CD4-positive, alpha-beta T cell treated with Interleukin-4 for 4 hours (primary cell): ENCODE results near the gene KLF7.
A peak's percentile ranks its signal among the peaks of the same experiment; 100 is the strongest.

Experiments
- DNase-seq: peaks from one replicate; pipeline ENCODE4 v3.0.0-alpha.2; 2020

The KLF7 gene

DNA sequence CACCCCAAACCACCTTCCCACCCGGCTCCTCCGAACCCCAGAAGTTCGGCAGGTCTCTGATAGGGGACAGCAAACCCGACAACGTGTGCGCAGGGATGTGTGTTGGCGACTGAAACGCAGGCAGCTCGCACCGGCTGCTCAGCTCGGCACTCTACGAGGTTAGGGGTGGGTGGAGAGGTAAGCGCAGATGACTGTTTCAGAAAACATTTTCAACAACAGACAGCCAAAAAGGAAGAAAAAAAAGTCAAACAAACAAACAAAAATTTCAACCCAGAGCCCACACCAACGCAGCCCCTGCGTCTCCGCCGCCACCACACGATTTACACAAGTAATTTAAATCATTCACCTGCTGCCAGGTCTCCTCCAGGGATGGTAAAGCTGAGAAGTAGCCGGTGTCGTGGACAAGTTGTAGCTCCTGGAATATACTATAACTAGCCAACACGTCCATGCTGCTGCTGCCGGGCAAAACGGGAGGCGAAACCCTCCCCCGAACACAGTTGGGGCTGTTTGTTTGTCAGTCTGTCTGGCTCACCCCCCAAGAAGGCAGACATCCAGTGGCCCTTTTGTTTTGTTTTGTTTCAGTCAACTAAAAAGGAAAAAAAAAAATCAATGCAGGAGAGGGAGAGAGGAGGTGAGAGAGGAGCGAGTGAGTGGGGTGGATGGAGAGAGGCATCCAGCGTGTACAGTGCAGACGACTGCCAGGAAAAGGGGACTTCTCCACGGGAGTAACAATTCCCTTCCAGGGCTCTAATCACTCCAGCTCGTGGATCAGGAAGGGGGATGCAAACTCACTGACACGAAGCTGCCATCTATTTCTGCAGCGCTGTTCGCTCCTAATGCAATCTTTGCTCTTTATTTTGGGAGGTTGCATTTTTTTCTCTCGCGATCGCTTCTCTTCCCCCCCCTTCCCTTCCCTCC is at the start of gene KLF7:
Gene KLF7, minus strand, starts transcription at position 828 of the 918 bp plus-strand sequence. Its CDS starts 380 bp downstream, at position 448.
- peak; percentile 62 for DNase-seq

DNA sequence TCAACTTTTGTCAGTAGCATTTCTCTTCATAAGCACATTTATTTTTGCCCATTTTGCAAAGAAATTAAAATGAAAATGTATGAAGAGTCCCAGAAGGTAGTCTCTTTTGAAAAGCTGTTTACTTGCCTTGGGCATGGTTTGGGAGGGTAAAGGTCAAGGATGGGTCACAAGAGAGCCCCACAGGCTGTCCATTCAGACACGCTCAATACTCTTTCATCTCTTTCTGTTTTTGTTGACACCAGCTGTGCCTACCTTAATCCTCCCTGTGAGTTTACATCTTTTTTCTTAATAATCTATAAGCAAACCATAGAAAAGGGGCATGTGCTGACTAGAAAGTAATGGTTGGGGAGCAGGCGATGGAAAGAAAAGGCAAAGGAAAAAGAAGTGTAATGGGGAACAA is 49.6 kb upstream of the KLF7 start:
- no peak for DNase-seq

DNA sequence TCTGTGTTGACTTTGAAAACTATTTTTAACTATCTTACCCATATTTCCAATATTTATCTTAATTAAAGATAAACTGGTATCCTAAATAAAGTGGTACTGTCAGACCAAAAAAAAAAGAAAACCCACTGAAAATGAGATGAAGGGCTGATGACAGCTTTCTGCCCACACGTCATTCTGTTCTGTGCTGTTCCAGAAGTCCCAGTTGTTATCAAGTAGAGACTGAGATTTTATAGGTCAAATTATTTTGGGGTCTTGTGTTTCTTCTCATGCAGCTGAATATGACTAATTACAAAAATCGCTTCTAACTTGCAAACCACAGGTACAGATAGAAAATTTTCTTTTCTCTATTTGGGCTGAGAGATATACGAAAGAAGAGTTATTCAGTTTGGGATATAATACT is 48.7 kb upstream of the KLF7 start:
- DNase-seq = no peak

DNA sequence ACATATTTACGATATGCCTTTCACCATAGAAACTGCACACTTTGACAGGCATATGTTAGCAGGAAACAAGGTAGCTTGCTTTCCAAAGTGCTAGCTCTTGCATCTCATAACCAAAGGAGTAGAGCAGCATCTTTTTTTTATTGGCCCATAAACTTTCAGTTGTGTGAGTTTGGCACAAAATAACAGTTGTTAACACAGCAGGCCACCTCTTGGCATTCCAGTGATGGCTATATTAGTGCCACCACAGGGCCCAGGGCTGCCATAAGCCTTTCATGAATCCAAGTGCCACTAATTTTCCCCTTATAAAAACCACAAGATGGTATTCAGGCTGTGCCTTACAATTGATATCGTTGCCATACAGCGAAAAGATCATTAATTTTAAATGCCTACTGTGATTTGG is 40.3 kb upstream of the KLF7 start:
- no peak for DNase-seq

DNA sequence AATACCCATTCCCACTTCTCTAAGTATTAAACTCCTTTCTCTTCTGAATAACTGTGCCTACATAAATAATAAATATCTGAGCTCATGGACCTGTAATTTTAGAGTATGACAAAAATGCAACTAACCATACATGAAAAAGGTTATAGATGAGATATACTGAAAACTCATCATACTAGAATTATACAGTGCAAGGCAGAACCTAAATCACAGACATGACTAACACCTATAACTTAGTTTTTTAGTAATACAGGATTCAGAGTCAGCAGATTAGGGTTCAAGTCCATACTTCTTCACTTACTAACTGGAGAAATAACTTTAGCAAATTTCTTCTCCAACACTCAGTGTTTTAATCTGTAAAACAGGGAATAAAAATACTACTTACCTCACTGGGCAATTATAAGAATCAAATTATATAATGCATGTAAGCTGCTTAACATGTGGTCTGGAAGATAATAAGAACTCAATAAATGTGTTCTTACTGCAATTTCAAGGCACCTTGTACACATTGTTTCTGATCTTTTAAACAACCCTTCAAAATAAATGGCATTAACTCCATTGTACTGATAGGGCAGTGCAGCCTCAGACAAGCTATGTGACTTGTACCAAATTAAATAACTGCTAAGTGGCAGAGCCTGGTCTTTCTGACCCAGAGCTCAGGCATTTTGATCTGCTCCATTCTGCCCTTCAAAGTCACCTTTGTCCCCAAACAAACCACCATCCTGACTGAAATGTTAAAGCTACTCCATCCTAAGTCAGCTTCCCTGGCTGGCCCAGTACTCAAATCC is 39.6 kb upstream of the KLF7 start:
- DNase-seq = no peak

DNA sequence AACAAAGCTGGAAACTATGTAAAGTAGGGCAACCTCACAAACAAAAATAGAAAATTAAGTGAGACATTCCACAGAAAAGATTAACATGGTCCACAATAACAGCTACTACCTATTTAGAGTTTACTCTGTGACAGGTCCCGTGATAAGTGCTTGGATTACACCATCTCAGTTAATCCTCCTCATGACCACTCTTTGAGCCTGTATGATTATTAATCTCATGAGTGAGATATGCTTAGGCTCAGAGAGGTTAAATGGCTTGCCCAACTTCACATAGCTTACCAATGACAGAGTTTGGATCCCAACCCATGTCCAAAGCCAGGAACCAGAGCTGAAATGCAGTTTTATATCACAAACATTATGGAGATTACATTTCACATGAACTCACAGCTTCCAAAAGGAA is 37.3 kb upstream of the KLF7 start:
- DNase-seq = no peak

DNA sequence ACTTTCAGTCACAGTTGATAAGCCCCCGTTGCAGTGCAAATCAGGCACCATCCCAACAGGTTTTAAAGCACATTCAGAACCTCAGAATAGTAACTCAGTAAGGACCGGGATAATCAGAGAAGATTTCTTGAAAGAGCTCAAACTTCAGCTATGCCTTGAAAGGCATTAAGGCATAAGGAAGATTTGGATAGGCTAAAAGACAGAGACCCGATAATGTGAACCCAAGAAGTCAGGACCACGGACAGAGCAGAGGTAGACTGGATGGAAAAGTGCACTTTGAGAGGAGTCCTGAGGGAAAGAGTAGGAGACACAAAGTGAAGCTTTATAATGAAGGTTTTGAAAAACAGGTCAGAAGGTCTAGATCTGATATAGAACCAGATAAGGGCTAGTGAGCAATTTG is 36.9 kb upstream of the KLF7 start:
- no peak for DNase-seq

DNA sequence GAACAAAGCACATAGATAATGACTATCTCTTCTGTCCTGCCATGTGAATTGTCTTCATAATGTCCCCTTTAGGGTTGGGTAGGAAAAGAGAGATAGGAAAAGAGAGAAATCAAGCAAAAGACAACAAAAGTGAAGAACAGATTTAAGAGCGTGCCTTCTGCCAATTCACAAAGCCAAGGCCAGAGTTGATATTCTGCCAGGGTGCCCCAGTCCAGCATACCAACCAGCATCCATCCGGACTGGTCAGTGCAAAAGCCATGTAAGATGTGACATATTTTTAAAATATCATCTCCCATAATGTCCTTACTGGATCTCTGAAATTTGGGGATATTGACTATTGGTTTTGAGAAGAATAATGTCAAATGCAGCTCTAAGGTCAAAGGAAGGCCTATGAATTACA is 35.7 kb upstream of the KLF7 start:
- no peak for DNase-seq

DNA sequence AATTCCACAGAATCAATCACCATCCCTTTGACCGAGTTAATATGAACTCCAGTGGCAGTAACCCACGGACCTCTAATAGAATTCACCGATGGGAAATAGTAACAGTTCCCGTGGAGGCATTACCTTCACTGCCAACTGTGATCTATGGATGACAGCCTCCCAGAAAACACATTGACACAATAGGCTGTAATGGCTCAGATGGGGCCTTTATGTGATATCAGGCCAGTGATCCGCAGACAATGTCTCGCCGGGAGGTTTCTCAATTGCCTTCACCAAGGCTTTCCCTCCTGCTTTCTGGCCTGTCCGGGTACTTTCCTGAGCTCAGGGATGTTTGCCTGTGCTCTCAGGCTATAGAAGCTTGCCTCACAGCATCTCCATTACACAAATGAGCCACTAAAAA is 34.4 kb upstream of the KLF7 start:
- DNase-seq = no peak

DNA sequence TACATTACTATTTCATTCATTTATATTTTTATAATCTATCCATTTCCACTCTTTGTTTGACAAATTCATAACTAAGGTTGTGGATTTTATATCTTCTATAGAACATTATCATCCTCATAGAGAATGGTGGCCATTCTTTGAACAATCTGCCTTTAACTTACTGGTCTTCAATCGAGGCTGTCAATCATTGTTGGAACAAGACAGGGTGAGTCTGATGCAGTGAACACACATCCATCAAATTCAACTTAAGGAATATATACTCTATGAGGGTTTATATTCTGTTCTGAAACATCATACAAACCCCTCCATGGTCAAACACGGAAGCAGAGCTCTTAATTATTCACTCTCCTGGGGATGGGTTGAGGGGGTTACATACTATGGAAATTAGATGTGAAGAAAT is 28.3 kb upstream of the KLF7 start:
- DNase-seq = no peak

DNA sequence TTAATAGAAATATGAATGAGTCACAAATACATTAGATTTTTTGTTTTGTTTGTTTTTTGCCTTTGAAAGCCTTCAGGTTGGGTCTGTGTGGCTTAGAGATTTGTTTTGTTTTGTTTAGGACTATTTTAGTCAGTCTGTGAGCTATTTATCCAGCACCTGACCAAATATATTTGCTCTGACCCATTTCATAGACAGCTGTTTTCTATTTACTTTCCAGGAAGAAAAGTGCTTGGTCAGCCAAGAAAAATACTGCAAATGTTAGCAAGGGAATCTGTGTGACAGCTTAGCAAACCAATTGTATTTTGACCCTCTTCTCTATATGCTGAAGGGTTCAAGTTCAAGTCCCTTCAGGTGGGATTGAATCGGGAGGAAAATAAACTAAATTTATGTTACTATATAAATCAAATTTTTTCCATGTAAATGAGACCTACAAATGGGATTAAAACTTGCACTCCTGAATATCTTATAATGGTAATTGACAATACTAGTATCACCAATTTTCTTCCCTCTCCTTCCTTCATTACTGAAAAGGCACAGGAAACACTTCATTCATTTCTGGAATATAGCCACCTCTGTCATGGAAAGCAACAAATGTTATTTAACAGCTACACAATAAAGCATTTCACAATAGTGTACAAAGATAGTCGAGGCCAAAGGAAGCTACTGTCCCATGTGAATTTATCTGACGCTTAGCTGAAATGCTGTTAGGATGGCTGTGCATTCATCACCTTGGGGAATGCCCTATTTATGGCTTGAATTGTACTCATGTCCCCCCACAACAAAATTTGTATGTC is 23.1 kb upstream of the KLF7 start:
- DNase-seq = no peak

DNA sequence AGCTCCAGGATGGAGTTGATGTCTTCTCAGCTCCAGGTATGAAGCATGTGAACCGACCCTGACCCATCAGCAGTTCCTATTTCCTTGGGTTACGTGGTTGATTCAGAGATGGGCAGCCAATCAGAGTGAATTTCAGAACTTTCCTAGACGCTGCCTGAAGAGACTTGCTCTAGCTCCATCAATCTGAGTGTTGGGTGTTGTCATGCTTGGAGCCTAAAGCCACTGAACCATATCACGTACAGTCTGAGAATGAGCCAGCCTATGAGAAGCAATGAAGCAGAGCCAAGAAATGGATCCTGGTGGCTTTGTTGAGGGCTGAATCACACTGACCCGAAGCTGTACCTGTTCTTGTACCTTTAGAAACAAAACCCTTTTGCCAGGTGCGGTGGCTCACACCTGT is 19.6 kb upstream of the KLF7 start:
- DNase-seq = no peak

DNA sequence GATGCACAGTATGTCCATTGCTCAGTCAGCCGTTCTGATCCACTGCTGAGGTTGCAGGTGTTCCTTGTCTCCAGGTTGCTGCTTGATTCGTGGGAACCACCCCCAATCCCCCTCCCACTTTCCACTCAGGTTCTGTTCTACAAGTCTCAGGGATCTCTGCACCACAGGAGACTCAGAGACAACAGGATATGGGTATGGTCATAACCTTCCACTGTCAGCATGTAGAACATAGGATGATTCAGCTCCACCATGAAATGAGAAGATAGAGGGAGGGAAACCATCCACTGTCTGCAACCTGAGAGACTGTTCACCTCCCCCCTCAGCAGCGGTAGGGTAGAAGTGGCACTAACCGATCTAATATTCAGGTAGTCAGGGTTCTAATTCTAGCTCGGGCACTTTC is 19.0 kb upstream of the KLF7 start:
- DNase-seq = no peak

DNA sequence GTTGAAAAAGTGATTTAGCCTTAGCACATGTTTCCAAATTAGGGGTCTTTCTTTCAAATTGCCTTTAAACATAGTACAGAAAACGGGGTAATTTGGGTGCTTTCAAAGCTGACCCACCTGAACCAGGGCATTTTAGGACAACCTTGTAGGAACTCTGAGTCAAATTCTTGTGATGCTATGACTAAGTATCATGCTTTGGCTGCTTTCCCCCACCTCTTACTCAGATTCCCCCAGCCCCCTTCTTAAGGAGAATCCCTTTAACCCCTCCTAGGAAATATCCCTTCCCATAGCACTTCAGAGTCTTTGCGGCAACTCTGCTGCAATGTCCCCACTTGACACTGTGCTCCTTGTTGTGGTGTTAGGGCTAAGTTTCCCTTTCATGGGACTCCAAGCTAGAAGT is 18.6 kb upstream of the KLF7 start:
- no peak for DNase-seq

DNA sequence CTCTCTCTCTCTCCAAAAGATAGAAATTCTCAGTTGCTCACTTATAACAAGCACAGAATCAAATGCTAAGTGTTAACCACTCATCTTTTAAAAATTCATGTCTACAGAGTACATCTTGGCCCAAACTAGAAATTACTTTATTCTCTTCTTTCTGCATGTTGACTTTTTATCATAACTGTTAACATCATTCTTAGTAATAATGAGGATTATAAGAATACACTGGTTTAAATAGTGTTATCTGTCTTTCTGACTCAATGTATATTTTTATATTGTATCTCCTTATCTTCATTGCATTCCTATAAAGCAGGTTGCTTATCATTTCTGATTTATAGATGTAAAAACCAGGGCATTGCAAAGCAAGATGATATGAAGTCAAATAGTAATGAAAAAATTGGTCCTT is 17.8 kb upstream of the KLF7 start:
- no peak for DNase-seq

DNA sequence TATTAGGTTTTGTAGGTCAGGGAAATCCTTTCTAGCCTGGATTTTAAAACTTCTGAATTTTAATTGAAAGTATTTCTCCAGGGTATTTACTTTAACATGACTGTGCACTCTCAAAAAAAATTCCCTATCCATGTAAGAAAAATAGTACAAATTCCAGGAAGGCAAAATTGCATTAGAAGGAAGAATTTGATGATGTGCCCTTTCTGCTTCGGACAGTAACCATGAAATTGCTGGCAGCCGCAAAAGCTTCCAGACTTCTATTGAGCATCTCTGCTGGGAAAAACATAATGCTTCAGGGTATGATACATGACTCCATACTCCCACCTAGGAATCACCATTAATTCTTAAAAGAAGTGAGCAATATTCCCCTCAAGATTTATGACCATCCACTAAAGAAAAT is 17.2 kb upstream of the KLF7 start:
- DNase-seq = no peak

DNA sequence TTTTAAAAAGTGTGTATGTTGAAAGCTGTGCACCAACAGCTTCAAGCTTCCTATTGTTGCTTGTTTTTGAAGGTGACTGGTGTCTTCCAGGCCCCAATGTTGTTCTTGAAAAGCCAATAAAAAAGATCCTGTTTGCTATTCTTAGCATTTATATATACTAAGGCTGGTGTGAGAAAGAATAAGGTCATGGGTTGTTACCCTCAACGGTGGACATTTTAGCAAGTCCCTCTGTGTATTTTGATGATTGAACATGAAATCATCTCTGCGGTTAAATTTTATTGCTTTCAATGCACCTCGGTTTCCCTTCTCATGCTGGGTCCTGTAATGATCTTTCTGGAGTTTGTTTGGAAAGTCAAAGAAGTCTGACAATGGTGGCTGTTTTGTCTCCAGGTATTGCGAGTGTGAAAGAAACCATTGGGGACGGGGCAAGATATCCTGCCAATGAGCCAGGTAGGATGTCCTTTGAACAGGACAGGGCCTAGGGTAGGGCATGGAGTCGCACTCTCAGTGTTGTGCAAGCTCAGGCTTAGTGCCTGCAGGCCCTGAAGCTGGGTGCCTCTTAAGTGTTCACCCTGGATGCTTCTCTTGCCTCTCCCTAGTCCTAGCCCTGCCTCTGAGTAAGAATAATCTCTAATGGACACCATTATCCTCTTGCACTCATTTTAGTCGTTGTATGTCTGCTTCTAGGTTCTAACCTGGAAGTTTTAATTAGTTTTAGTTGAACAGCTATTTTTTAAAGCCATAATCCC is 16.0 kb upstream of the KLF7 start:
- DNase-seq = no peak

DNA sequence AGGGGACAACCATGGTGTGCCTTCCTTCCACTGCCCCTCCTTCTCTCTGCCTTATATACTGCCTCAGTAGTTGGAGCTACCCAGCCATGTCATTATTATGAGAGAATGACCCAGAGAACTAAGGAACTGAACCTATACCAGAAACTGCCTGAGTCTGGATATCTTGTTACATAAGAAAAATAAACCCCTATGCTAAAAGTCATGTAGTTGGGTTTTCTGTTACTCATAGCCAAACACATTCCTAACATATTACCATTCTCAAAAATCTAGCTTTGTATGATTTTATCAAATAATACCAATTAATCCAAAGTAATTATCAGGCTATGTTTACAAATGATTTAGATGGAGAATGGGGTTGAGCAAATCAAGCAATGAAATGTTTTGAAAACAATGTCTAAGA is 15.0 kb upstream of the KLF7 start:
- no peak for DNase-seq

DNA sequence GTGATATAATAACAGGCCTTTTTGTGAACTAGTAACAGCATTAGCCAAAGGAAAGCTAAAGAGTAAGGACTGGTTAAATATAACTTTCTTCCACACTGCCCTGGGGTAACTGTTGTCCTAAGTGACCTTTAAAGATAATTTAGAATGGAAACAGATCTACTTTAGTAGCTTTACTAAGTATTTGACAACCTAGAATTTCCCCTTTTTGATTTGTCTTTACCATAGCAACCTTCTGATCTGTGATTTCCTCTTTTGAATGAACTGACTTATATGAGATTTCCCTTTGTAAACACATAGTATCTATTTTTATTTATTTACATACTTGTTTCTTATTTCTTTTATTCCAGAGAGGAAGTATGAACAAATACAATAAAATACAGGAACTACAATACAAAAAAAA is 10.5 kb upstream of the KLF7 start:
- DNase-seq = no peak

DNA sequence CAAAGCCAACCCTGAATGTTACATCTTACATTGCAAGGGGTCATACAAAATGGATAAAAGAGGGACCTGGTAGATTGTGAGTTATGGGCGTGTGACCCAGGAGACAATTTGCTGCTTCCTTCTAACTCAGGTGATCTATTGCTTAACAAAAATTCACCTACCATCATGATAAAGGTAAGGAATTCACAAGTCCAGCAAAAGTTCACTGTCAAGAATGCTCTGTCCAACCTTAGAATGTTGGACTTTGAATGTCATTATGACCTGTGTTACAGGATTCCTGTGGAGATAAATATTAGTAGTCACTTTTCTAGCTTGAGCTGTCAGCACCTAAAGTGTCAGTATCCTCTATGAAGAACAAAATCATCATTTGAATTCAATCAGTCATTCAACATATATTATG is 7.9 kb upstream of the KLF7 start:
- DNase-seq = no peak

DNA sequence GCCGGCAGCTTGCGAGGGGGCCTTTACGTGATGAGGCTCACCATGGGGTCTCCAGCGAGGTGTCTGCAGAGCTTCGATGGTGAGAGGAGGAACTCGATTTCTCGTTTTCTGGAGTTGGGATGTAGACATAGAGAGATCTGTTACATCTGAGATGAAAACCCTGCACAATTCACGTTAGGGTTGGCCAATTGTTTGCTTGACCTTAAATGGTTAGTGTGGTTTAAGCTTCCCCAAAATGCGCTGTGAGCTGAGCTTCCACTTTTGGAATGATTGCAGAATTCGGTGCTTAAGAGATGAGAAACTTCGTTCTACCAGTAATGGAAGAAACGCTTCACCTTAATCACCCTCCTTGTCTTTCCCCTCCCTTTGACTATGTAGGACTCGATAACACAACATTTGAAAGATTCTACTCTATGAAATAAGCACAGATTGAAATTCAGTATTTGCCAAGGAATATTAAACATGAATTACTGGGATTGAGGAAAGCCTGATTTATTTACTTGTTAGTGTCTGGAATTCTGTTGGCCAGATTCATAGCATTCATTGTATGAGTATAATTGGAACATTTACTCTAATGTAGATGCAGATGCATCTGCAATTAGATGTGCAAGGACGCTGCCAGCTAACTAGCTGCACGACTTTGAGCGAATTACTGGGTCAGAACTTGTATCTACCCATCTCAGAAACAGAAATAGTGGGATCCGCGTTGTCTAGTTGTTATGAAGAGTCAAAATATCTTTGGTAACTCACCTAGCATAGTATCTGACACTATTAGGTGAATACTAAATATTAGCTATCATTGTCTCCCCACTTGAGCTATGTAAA is 1.6 kb upstream of the KLF7 start:
- peak; percentile 23 for DNase-seq
